Inflammatory macrophage treated with lipopolysaccharide for 4 hours (primary cell): ENCODE data around the gene ZBED5.
A peak's percentile ranks its signal among the peaks of the same experiment; 100 is the strongest.

ENCODE experiments used
- DNase-seq: peaks from one replicate; pipeline ENCODE4 v3.0.0-alpha.2; 2020

ZBED5 gene

DNA sequence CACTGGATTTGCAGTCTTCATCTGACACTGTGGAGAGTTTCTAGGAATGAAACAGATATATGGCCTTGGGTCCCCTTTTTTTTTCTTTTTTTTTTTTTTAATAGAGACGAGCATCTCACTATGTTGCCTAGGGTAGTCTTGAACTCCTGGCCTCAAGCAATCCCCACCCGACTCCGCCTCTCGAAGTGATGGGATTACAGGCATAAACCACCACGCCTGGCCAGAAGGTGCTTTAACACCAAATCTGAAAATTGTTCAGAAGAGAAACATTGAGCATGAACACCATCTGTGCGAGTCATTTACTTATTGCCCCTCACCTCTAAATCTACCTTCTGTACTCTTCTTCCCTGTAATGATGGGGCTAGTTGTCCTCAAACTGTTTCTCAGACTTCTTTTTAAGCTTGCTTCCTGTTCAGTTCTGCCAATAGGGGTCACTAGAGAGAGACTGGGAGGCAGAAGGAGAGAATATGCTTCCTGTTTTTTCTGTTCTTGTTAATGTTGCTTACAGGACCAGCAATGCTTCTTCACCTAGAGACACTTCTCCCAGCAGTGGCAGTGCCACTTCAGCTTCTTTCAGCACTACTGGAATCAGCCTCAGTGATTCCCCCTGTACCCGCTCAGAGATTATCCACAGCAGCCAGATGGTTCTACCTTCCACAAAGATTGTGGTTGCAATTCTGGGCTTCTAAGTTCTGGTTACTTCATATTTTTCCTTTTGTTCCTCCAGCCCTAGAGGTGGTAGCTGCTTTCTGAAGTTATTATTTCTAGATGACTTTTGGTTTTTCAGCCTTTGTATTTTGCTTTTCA lies 20.8 kb upstream of the ZBED5 start:
- DNase-seq: peak; percentile 86

DNA sequence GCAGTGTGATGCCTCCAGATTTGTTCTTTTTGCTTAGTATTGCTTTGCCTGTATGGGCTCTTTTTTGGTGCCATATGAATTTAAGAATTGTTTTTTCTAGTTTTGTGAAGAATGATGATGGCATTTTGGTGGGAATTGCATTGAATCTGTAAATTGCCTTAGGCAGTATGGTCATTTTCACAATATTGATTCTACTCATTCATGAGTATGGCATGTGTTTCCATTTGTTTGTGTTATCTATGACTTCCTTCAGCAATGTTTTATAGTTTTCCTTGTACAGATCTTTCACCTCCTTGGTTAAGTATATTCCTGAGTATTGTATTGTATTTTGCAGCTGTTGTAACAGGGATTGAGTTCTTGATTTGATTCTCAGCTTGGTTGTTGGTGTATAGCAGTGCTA lies 18.3 kb upstream of the ZBED5 start:
- DNase-seq: no peak

DNA sequence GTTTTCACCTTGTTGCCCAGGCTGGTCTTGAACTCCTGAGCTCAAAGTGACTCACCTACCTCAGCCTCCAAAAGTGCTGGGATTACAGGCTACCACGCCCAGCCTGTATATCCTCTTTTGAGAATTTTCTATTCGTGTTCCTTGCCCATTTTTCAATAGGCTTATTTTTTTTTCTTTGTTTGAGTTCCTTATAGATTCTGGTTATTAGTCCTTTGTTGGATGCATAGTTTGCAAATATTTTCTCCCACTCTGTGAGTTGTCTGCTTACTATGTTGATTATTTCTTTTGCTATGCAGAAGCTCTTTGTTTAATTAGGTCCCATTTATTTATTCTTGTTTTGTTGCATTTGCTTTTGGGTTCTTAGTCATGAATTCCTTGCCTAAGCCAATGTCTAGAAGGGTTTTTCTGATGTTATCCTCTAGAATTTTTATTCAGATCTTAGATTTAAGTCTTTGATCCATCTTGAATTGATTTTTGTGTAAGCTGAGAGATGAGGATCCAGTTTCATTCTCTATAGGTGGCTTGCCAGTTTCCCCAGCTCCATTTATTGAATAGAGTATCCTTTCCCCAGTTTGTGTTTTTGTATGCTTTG lies 17.7 kb upstream of the ZBED5 start:
- DNase-seq: no peak

DNA sequence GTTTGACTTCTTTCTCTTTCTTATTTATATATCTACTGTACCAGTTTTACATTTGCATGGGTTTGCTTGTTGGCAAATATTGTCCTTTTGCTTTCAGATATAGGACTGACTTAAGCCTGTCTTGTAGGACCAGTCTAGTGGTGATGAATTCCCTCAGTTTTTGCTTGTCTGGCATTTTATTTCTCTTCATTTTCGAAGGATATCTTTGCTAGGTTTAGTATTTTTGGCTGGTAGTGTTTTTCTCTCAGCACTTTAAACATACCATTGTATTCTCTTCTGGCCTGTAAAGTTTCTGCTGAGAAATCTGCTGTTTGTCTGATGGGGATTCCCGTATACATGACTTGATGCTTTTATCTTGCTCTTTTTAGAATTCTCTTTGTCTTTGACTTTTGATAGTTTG lies 14.2 kb upstream of the ZBED5 start:
- no peak for DNase-seq

DNA sequence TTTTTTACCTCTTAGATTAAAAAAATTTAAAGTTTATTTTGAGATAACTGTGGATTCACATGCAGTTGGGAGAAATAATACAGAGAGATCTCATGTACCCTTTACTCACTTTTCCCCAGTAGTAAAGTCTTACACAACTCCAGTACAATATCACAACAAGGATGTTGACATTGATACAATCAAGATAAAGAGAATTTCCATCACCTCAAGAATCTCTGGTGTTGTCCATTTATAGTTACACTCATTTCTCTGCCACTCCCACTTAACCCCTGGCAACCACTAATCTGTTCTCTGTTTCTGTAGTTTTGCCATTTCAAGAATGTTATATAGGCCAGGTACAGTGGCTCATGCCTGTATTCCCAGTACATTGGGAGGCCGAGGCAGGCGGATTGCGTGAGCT lies 10.5 kb upstream of the ZBED5 start:
- no peak for DNase-seq

DNA sequence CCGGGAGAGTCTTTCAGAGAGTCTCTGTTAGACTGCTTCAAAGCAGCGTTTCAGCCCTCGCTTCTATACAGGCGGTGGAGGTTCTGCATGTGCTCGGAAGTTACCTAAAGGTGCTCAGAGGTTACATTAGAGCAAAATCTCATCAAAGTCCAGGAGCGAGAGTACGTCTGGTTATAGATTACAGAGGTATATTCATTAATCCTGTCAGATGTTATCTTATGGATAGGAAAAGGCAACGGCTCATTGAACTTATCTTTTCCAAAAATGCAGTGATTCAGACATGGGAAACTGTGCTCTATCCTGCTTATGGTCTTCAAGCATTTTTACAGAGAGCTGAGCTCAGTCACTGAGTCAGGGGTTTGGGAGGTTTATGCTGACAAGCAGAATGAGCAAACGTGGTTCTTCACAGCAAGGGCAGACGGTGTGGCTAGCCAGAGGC lies 9.1 kb upstream of the ZBED5 start:
- DNase-seq: no peak

DNA sequence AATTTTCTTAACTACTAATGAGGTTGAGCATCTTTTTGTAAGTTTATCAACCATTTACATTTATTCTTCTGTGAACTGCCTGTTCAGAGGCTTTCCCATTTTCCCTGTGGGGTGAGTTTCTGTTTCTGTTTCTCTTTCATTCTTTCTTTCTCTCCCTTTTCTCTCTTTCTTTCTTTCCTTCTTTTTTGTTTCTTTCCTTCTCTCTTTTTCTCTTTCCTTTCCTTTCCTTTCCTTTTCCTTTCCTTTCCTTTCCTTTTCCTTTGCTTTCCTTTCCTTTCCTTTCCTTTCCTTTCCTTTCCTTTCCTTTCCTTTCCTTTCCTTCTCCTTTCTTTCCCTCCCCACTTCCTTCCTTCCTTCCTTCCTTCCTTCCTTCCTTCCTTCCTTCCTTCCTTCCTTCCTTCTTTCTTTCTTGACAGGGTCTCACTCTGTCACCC lies 8.0 kb upstream of the ZBED5 start:
- DNase-seq: no peak

DNA sequence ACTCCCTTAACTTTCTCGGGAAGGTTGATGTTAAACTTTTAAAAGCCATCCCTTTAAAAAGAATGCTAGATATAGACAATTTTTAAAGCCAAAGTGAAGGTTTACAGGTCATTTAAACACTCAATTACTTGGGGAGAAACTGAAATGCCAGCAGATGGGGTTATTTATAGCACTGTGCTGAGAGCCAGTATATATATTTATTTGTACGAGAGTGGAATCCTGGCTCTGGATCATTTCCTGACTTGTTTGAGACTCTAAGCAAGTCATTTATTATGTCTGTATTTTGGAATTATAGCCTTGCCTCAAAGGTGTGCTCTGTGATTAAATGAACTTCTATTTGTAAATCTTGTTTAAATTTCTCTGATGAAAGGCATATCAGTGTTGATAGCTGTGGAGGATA lies 6.8 kb upstream of the ZBED5 start:
- DNase-seq: no peak

DNA sequence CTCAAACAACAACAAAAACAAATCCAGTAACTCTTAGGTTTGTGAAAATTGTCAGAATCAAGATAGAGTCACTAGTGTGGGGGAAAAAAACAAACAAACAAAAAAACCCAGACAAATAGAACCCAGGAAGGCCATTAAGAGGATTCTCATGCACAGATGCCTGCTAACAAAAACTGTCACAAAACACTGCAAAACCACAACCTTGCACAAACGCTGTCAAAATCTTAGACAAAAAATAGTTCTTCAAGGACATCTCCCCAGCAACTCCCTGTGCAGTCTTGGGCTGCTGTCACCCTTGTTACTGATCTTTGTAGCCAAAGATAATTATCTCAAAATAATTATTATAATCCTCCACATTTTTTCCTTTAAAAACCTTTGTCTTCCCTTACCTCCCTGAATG lies 4.6 kb upstream of the ZBED5 start:
- DNase-seq: no peak

DNA sequence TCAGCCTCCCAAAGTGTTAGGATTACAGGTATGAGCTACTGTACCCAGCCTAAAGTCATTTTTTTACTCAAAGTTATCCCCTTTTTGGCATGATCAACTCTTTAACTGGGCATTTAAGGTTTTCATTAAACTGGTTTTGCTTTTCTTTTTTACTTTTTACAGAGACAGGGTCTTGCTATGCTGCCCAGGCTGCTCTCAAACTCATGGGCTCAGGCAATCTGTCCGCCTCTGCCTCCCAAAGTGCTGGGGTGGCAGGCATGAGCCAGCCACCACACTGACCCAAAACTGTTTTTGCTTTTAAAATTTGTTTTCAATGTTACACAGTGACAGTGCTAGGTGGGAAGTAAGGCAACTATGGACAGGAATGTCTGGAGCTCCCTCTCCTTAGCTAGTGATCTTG lies 3.9 kb upstream of the ZBED5 start:
- no peak for DNase-seq

DNA sequence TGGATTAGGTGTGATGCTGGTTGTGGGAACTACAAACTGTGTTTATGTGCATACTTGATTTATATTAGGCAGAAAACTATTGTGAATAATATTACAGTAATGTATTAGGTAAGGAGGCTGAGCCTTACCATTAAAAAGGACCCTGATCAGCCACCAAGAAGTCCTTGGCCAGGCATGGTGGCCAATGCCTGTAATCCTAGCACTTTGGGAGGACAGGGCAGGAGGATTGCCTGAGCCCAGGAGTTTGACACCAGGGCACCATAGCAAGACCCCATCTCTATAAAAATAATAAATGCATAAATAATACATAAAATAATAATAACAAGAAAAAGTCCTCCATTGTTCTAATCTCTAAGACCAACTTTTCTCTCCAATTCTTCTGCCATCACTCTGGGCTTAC lies 3.2 kb upstream of the ZBED5 start:
- no peak for DNase-seq

DNA sequence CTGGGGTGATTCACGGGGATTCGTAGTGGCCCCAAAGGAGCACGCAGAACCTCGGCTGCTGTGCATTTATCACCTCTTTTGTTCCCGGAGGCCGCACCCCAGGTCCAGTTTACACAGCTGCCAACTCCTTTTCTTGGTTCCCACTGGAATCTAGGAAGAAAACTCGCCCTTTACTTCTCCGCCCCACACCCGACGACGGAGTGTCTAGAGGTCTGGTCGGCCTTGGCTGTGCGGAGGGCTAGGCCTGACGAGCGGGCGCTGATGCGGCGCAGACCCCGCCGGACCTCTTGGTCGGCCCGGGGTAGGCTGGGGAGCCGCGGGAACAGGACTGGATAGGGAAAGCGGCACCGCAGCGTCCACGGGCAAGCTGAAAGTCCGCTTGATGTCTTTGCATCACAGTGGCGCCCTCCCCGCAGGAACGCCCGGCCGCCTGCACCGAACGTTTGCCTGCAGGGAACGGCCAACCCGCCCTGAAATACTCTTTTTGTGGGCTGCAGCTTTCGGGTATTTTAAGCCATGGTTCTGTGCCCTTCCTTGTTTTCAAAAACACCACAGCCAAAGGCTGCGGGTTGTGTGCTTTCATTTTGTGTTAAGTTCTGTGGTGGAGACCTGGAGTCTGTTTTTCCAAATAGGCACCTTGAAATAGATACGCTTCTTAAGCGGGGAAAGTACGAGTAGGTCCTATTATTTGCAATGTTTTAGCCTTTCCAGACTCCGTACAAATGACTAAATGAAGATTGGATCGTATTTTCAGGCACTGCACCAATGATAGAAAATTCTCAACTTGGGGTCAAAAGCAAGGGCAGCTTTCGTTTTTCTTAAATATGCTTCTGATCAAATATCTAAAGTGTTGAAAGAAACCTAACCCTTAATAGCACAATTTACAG lies 829 bp upstream of the ZBED5 start:
- peak; percentile 41 for DNase-seq

DNA sequence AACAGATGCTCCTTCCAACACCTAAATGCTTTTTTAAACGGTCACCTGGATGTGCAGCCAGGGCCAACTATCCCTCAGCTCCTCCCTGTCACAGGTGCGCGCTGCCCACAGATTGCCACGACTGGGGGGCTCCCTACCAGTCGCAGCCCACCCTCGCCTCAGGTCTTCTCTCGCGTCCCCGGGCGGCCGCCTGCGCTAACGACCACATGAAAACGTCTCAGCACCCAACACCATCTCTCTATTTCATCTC lies 469 bp downstream of the ZBED5 start:
- no peak for DNase-seq

DNA sequence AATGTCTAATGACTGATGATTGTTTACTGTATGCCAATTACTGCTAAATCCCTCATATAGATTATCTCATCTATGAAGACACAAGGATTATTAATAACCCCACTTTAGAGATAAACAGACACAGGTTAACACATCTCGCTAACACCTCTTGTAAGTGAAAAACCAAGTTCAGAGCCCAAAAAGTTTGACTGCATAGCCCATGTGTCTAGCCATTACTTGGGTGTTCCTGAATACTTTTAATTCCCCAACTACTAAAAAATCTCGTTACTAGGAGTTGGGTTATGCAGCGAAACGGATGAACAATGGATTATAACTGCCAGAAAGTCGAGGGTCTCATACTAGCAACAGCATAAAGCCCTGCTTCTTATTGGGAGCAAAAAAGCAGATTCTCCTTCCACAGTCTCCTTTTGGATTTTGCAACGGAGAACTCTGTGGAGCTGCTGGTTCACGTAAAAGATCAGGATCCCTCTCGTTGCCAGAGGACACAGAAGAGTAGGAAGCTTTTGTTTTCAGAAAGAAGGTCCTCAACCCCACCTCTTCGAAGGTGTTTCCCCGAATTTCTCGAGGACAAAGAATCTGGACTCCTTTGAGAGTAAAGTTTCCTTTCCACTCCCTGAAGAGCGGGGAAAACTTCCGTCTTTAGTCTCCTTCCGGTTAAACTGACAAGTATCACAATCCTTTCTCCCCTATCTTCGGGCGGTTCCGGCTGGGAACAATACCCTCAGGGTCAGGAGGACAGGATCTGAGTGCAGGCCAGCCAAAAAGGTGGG lies 979 bp downstream of the ZBED5 start:
- peak; percentile 68 for DNase-seq

DNA sequence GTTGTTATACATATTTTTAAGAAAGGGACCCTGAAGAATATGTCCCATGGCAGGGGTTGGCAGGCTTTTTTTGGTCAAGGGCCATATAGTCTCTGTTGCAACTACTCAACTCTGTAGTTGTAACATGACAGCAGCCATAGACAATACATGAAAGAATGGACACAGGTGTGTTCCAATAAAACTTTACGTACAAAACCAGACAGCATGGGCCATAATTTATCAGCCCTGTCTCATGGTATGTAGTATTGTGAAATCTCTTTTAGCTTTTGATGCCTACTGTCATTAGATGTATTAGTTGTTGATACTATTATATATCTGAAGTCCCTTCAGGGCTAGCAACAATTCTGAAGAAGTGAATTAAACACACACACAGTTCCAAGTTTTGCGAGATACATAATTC lies 2.6 kb downstream of the ZBED5 start:
- DNase-seq: no peak

DNA sequence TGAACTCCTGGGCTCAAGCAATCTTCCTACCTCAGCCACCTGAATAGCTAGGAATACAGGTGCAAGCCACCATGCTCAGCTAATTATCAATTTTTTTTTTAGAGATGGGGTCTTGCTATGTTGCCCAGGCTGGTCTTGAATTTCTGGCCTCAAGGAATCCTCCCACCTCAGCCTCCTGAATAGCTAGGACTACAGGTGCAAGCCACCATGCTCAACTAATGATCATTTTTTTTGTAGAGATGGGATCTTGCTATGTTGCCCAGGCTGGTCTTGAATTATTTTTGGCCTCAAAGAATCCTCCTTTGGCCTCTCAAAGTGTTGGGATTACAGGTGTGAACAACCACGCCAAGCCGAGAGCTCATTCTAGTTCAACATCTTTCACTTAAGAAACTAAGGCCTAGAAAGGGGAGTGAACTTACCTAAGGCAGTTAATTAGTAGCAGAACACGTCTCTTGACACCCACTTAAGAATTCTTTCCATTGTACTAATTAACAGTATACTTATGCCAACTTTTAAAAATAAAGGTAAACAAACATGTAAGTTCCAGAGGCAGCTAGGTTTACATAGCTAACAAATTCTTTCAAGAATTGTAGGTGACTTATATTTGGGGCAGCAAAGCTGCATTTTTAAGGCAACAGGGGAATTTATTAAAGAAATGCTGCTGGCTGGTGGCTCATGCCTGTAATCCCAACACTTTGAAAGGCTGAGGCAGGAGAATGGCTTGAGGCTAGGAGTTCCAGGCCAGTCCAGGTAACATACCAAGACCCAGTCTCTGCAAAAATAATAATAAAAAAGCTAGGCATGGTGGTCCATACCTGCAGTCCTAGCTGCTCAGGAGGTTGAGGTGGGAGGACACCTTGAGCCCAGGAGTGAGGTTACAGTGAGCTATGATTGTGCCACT lies 9.6 kb downstream of the ZBED5 start:
- no peak for DNase-seq

DNA sequence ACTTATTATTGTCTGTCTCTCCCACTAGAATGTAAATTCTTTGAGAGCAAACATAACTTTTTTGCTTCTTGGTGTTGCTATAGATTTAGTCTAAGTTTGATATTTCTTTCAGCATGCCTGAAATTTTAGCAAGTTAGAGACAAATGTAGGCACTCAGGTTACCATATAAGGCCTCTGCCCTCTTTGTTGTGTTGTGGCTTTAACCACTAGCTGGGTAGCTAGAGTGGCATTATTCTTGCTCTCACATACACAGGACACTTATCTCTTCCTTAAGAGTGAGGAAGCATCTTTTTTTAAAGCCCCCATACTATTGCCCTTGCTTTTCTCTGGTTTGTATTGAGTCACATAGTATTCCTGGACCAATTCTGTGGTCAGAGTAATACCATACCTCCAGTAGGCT lies 11.2 kb downstream of the ZBED5 start:
- DNase-seq: no peak

DNA sequence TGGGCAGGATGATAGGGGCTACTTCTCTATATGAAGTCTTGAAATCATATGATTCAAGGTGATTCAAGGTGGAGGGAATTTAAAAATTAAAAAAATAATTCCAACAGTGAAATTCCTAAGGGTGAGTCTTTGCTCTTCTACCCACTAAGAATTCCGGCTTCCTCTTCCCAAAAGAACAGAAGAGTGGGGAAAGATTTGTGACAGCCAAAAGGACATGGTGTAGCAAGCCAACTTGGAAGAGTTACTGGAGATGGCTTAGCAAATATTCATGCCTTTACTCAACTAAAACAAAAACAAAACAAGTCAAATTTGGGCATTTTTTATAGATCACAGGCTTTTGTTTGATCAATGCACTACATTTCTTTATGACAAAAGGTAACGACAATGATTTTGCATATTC lies 12.3 kb downstream of the ZBED5 start:
- no peak for DNase-seq

DNA sequence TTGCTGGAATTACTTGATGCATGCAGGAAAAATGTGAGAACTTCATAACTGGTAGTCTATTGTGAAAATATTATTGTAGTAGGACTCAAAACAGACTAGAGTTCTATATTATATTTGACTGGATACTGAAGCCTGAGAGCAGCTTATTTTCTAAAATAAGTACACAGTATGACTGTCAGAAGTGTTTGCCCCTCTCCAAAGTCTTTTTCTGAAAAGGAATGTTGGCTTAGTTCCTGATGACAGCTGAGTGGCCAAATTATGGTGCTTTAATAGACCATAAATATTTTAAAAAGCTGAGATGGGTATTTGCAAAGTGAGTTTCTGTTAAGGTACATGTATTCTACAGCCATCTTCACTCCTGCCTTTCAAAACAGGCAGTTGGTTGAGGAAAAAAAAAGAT lies 13.1 kb downstream of the ZBED5 start:
- no peak for DNase-seq

DNA sequence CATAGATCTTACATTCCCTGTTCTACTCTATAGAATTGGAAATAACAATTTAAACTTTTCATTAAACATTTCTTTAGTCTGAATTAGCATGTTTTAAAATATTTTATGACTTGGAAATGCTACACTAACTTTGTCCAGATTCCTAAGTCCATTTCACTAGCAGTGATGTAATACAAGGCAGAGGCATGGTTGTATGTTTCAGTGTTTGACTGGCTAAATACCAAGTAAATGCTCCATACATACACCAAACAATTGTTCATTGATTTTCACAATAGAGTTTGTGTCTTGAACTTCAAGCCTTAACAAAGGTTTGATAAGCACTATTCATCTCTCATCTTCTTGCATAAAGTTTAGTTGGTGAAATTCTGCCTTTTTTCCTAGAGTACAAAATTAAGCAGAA lies 13.5 kb downstream of the ZBED5 start:
- no peak for DNase-seq

DNA sequence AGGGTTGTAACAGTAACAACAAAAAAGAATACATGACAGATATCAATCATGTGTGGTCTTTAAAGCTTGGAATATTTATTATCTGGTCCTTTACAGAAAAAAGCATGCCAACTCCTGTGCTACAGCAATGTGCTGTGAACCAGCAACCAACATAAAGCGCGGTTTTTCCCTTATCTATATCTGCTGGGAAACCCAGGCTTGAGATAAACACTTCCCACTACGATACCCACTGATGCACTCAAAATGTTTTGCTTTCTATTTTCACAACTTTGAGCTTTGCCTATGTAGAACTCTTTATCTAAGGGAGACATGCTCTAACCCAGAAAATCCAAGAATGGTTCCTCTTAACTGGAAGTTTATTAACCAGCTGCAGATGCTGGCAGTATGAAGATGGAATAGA lies 19.0 kb downstream of the ZBED5 start:
- no peak for DNase-seq

DNA sequence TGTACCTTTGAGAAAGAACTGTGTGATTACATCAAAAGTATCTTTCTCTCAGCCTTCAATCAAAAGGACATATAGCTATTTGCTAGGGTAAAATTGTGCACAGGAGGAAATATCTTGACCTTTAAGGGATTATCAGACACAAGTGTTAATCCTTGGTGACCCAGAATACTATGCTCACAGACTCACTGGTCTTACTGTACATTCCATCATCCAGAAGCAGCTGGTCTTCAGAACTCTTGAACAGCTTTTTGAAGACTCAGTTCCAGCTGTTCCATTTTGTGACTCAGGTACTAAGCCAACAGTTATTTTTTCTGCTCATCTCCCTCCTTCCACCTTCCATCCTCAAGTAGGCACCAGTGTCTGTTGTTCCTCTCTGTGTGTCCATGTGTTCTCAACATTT lies 19.8 kb downstream of the ZBED5 start:
- DNase-seq: no peak
